Bronchial epithelial cell (primary cell): Measurements from ENCODE around the gene SYNM. TPM values are rescaled to one million over a fixed set of nuclear protein-coding genes. Genes with fewer than 3 reads are reported as not detected.
A peak's percentile ranks its signal among the peaks of the same experiment; 100 is the strongest.

Experiments
- DNase-seq: peaks from one replicate; pipeline ENCODE4 v3.0.0-alpha.2; 2010; ENCODE audit warnings: low read depth
- FAIRE-seq: peaks from 2 replicates; lab custom pipeline; 2011; peaks lifted over from hg19 to GRCh38; lab: Jason Lieb, UNC
- H3K27me3 ChIP-seq: 2 replicates; pipeline ENCODE4 v1.5.1; 2011; ENCODE audit warnings: low read length; ENCODE audit not compliant: control insufficient read depth, insufficient read depth
- H3K36me3 ChIP-seq: 2 replicates; pipeline ENCODE4 v1.5.1; 2011; ENCODE audit warnings: low read length; ENCODE audit not compliant: control insufficient read depth, insufficient read depth
- H3K4me3 ChIP-seq: 2 replicates; pipeline ENCODE4 v1.5.1; 2011; ENCODE audit warnings: mild to moderate bottlenecking, low read depth, low read length, control low read depth
- total RNA-seq: library from RNA; depleted of rRNA; stranded (reverse); fragments of >200 nt; gene quantifications from 2 replicates; pipeline ENCODE4 v1.2.1, GENCODE V29; 2014
- TF ChIP-seq, protein P1 (sequence below): IDR thresholded peaks from 2 replicates; pipeline ENCODE4 v1.5.1; 2011; ENCODE audit warnings: mild to moderate bottlenecking, moderate library complexity, low read length, control low read depth, inconsistent platforms; ENCODE audit not compliant: insufficient read depth, severe bottlenecking

SYNM gene
- total RNA-seq, 1 donor from 2014 or later = 0.26 TPM

DNA sequence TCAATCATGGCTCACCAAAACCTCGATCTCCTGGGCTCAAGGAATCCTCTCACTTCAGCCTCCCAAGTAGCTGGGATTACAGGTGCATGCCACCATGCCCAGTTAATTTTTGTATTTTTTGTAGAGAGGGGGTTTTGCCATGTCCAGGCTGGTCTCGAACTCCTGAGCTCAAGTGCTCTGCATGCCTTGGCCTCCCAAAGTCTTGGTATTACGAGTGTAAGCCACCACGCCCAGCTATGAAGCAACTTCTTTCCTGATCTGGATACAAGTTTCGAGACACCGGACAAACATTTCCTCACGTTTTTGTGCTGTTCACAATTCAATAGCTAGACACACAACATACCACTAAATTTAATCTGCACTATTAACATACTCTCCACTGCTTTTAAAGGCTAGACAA, 3.4 kb upstream of the SYNM start:
- Histone ChIP-seq H3K36me3 (no peaks in the 10 kb centered on the region), H3K27me3 (peaks cover 5% of the 10 kb centered on the region), H3K4me3 (no peak overlapping the region)
- DNase-seq = no peak
- no peak for FAIRE-seq
- TF ChIP-seq, protein P1, sequence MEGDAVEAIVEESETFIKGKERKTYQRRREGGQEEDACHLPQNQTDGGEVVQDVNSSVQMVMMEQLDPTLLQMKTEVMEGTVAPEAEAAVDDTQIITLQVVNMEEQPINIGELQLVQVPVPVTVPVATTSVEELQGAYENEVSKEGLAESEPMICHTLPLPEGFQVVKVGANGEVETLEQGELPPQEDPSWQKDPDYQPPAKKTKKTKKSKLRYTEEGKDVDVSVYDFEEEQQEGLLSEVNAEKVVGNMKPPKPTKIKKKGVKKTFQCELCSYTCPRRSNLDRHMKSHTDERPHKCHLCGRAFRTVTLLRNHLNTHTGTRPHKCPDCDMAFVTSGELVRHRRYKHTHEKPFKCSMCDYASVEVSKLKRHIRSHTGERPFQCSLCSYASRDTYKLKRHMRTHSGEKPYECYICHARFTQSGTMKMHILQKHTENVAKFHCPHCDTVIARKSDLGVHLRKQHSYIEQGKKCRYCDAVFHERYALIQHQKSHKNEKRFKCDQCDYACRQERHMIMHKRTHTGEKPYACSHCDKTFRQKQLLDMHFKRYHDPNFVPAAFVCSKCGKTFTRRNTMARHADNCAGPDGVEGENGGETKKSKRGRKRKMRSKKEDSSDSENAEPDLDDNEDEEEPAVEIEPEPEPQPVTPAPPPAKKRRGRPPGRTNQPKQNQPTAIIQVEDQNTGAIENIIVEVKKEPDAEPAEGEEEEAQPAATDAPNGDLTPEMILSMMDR = no peak

DNA sequence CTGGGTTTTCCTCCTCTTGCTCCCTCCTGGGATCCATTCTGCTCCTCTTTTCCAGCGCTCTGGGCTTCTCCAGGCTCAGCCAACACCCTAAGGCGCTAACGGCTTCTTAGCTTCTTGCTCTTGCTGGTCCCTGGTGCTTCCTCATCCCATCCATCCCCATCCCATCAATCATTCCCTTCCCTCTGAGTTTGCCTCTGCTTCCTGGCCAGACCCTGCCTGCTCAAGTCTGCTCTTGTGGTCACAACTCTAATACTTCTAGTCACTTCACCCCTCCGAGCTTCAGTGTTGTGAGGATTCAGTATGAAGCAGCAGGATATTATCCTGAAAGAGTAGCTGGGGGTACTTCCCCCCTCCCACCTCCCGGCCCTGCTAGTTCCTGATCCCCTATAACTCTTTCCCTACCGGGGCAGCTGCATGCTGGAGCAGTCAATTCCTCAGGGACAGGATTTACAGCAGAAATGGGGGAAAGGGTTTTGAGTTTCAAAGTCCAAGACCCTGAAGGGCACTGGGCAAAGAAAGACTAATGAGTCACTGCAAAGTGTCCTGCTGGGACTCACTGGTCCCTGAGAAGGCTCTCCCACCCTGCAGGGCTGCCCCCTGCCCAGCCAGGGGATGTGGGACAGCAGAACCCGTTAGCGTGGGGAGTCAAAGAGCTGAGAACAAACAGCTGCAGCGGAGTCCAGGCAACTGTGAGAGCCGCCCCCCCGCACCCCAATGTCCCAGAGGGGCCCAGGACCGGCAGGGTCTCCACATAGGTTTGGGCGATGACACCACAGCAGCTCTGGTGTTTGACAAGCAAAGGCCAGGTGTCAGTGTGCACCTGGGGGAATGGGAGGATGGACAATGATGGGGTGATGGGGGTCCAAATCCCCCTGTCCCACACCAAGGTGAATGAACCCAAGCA, 2.3 kb upstream of the SYNM start:
- no peak for DNase-seq
- Histone ChIP-seq H3K4me3 (no peak overlapping the region), H3K36me3 (no peaks in the 10 kb centered on the region), H3K27me3 (peaks cover 5% of the 10 kb centered on the region)
- TF ChIP-seq, protein P1 = no peak
- no peak for FAIRE-seq

DNA sequence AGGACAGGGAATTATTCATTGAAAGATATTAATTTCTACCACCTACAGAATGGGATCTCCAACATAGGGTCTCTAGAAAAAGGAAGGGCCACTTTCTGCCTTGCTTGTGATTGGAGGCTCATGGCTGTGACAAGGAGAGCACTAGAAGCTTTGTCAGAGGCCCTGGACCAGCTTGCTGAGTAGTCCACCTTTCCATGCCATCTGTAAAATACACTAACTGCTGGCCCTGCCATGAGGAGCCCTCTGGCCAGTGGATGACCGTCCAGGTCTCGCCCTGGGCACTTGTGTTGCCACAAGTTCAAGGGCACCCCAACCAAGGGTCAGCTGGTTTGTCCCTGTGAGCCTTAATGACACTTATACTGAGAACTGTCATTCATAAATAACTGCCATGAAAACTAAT, 1.6 kb upstream of the SYNM start:
- TF ChIP-seq, protein P1 = no peak
- Histone ChIP-seq H3K27me3 (peaks cover 5% of the 10 kb centered on the region), H3K36me3 (no peaks in the 10 kb centered on the region), H3K4me3 (no peak overlapping the region)
- FAIRE-seq (no peak), DNase-seq (no peak)

DNA sequence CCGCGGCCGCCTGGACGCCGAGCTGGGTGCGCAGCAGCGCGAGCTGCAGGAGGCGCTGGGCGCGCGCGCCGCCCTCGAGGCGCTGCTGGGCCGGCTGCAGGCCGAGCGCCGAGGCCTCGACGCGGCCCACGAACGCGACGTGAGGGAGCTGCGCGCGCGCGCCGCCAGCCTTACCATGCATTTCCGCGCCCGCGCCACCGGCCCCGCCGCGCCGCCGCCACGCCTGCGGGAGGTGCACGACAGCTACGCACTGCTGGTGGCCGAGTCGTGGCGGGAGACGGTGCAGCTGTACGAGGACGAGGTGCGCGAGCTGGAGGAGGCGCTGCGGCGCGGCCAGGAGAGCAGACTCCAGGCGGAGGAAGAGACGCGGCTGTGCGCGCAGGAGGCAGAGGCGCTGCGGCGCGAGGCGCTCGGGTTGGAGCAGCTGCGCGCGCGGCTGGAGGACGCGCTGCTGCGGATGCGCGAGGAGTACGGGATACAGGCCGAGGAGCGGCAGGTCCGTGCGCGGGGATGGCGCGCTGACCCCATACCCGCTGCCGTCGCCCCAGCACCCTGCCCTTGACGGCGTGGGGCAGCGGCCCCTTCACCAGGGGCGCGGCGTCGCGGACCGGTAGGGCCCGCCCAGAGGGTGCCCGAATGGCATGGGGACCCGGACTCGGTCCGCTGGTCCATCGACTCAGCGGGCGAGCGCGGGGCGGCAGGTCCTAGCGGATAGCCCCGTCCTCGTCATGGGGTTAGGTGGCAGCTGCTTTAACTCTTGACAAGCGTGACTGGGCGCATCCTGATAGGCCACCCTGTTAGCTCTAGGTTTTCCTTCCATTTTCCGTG, 848 bp downstream of the SYNM start:
- Histone ChIP-seq H3K27me3 (peaks cover 2% of the 10 kb centered on the region), H3K36me3 (no peaks in the 10 kb centered on the region), H3K4me3 (peak overlapping the region; percentile 32)
- peak; percentile 23 for DNase-seq
- TF ChIP-seq, protein P1 = peak; percentile 11
- FAIRE-seq = no peak

DNA sequence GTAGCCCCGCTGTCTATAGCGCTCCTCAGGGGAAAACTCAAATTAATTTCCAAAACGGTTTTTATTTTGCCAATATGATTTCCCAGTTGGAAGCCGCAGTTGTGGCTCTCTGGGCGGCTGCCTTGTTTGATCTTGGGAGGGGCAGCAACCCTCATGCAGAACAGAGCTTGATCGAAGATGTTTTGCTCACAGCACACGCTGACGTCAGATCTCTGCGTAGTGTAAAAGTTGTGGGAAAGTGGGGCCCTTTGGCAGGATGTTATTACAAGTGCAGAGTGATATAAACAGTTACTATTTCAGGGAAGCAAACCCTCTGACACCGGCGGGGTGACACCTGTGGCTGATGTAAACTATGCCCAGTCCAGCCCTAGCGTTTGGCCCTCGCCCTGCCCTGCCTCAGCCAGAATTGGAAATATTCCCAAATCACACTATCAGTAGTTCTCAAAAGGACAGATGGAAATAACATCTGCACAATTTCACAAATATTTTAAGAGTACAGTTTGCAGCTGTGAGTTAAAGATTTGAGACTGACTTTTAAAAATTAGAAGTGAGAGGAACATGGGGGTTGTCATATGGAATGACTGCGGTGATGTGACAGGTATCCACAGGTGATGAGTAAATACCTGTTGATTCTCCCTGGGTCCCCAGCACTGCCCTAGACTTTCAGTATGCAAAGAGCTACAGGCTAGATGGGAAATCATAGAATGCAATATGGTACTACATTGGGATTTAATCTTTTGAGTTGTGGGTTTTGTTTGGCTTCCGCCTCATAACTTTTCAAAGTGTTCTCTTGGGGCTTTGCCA, 1.7 kb downstream of the SYNM start:
- no peak for FAIRE-seq
- Histone ChIP-seq H3K27me3 (peaks cover 2% of the 10 kb centered on the region), H3K36me3 (no peaks in the 10 kb centered on the region), H3K4me3 (no peak overlapping the region)
- DNase-seq = no peak
- TF ChIP-seq, protein P1 = no peak
